GM12874 (cell line): ENCODE measurements around the gene KIF26A.

ENCODE experiments used
- CTCF ChIP-seq: IDR thresholded peaks from 2 replicates; pipeline ENCODE4 v1.5.1; 2011; ENCODE audit warnings: low read depth, mild to moderate bottlenecking, control low read depth, low read length, moderate library complexity; ENCODE audit not compliant: insufficient read depth

The KIF26A gene

GRCh38 chr14:104142136-104142945 lies 4.0 kb downstream of the KIF26A start:
- no peak for TF ChIP-seq CTCF

- no peak for TF ChIP-seq CTCF
These were observed 4.6 kb downstream of the KIF26A start for GRCh38 chr14:104142946-104143470.

- no peak for TF ChIP-seq CTCF
These were observed 5.4 kb downstream of the KIF26A start for GRCh38 chr14:104143521-104144452.

GRCh38 chr14:104144453-104144790 lies 6.0 kb downstream of the KIF26A start:
- no peak for TF ChIP-seq CTCF

GRCh38 chr14:104144911-104145825 lies 6.8 kb downstream of the KIF26A start:
- no peak for TF ChIP-seq CTCF

GRCh38 chr14:104145826-104146601 lies 7.6 kb downstream of the KIF26A start:
- no peak for TF ChIP-seq CTCF
